Measurements from ENCODE around the gene YJEFN3. TPM values are rescaled to one million over a fixed set of nuclear protein-coding genes. Genes with fewer than 3 reads are reported as not detected.

The YJEFN3 gene
- total RNA-seq, 1 experiment from 2014 or later, result 25.3 TPM

- CTCF ChIA-PET, result no interaction called here
- TF ChIP-seq POLR2AphosphoS5 (IDR thresholded peaks at IDR 0.05; ENCODE audit: low read depth, low read length), result no peak
- no peak for TF ChIP-seq ZBTB33 (IDR thresholded peaks at IDR 0.05; ENCODE audit: extremely low read depth, insufficient replicate concordance, low read length)
- TF ChIP-seq MAX (IDR thresholded peaks at IDR 0.05), result no peak
- no peak for TF ChIP-seq JUND (IDR thresholded peaks at IDR 0.05)
- no peak for TF ChIP-seq FOSL1 (IDR thresholded peaks at IDR 0.05; ENCODE audit: low read depth)
- TF ChIP-seq RAD21 (IDR thresholded peaks at IDR 0.05; ENCODE audit: low read depth), result no peak
- no peak for TF ChIP-seq ZNF274 (IDR thresholded peaks at IDR 0.05; ENCODE audit: low read depth, low read length)
- no peak for TF ChIP-seq EZH2phosphoT487 (IDR thresholded peaks at IDR 0.05; ENCODE audit: borderline replicate concordance)
- no peak for TF ChIP-seq CEBPB (IDR thresholded peaks at IDR 0.05; ENCODE audit: low read depth)
- no peak for TF ChIP-seq SRF (IDR thresholded peaks at IDR 0.05; ENCODE audit: low read depth)
- TF ChIP-seq EGR1 (IDR thresholded peaks at IDR 0.05; ENCODE audit: low read depth), result no peak
- TF ChIP-seq ELF1 (IDR thresholded peaks at IDR 0.05; ENCODE audit: borderline replicate concordance, low read depth), result no peak
- TF ChIP-seq CBX3 (IDR thresholded peaks at IDR 0.05; ENCODE audit: low read depth), result no peak
- Histone ChIP-seq H3K4me1 (ENCODE audit: control insufficient read depth in 1 of 2, insufficient read depth in 2 of 2, low read length in 2 of 2) (no peaks in the 10 kb centered on the region), H2AFZ (ENCODE audit: low read depth, low read length, poor library complexity, severe bottlenecking) (no peak overlapping the region), H3K4me2 (ENCODE audit: low read length) (no peak overlapping the region), H3K9me2 (ENCODE audit: insufficient read depth) (no peaks in the 10 kb centered on the region), H3K79me2 (ENCODE audit: insufficient read depth, low read length) (no peaks in the 10 kb centered on the region), H3K9ac (ENCODE audit: low read length) (no peak overlapping the region), H3K36me3 (ENCODE audit: control insufficient read depth in 1 of 2, insufficient read depth in 2 of 2, low read length in 2 of 2) (no peaks in the 10 kb centered on the region; a peak in 1 of 4 replicates), H4K20me1 (ENCODE audit: insufficient read depth) (no peaks in the 10 kb centered on the region), H3K27me3 (ENCODE audit: insufficient read depth, low read length) (no peaks in the 10 kb centered on the region), H3K9me3 (ENCODE audit: control insufficient read depth in 1 of 2, insufficient read depth in 1 of 2, low read depth in 1 of 2, low read length in 2 of 2) (no peaks in the 10 kb centered on the region), H3K27ac (ENCODE audit: low read depth, low read length) (no peak overlapping the region), H3K4me3 (replicated peaks in 1 of 2; ENCODE audit: low read depth in 1 of 2, low read length in 2 of 2) (no peak overlapping the region)
- DNase-seq (ENCODE audit: low read depth, low spot score), result no peak
- POLR2A ChIA-PET, result no interaction called here
- BruUV-seq (replicated peaks), result no TSS peak
- no peak for ATAC-seq
- RAD21 ChIA-PET (ENCODE audit: low non-redundant PET in 1 of 2, low total read pairs in 2 of 2, uncharacterized antibody in 2 of 2, unreplicated experiment in 2 of 2), result no interaction called here
- intact Hi-C loops (cut with micrococcal nuclease), result no loop called here
Observed at GRCh38 chr19:19561946-19562664, 33.4 kb downstream of the YJEFN3 start.
